Right cardiac atrium (tissue), 5 donors: Measurements from ENCODE around the gene GLI3. TPM values are rescaled to one million over a fixed set of nuclear protein-coding genes. Genes with fewer than 3 reads are reported as not detected.

ENCODE experiments used
- ATAC-seq, 2 donors: fragments of 200-7000 bp; cut with Tn5 transposase; one replicate each; pipeline versions ENCODE4 v1.8.0 to v1.9.1; 2020; ENCODE audit warnings: moderate library complexity in 2 of 2, mild to moderate bottlenecking in 1 of 2
- DNase-seq, 3 donors: peaks; one replicate each; pipeline ENCODE4 v3.0.0-alpha.2; 2020
- H3K27ac ChIP-seq: one replicate; pipeline ENCODE4 v1.5.1; 2013; ENCODE audit warnings: mild to moderate bottlenecking, low read length, control low read depth, moderate library complexity
- H3K27me3 ChIP-seq: one replicate; pipeline ENCODE4 v1.6.1; 2013; ENCODE audit not compliant: control insufficient read depth, insufficient read depth
- H3K4me1 ChIP-seq: one replicate; pipeline ENCODE4 v1.6.1; 2013; ENCODE audit warnings: low read length; ENCODE audit not compliant: control insufficient read depth, insufficient read depth
- H3K4me3 ChIP-seq: one replicate; pipeline ENCODE4 v1.5.1; 2013; ENCODE audit warnings: low read length, control low read depth
- H3K9me3 ChIP-seq: one replicate; pipeline ENCODE4 v1.6.1; 2013; ENCODE audit warnings: low read length; ENCODE audit not compliant: control insufficient read depth
- WGBS: extraction: QIAGEN DNeasy Blood & Tissue Kit; methylation state at CpG from one replicate; pipeline ENCODE4 v1.1.7; 2013; 5-methylcytosine and 5-hydroxymethylcytosine counted together
- intact Hi-C, 4 donors: fragments of 100-400 bp; cut with DNase I; formaldehyde crosslinking; loops; one replicate each; pipeline versions ENCODE4 v1.11.0 to v1.14.0; 2022 to 2023
- polyA plus RNA-seq: library from polyadenylated mRNA; stranded (reverse); fragments of 200-250 nt; gene quantifications from one replicate; pipeline ENCODE4 v1.2.3, GENCODE V29; 2013
- total RNA-seq, 4 donors: library from RNA; stranded (reverse); fragmentation: NEBNext Ultra II Directional; extraction: Animal tissue kit (Norgen Biotek cat#: 25700); gene quantifications; one replicate each; pipeline ENCODE4 v1.2.1, GENCODE V29; 2021
- donor health status: healthy with polysubstance abuse.
- donor health status: DM: no; HTN: yes; CAD: no.
- donor health status: DM: no; HTN: no; CAD: no.
- donor health status: DM: no; HTN: yes; CAD: no; lungs with severe emphysema.
- donor health status: DM: yes; HTN: yes; CAD: no.

GLI3 gene
- total and polyA plus RNA-seq, 5 donors: 0.50 to 3.5 (median 2.5) TPM

GRCh38 chr7:42120191-42120590 is 116.8 kb downstream of the GLI3 start:
- no peak overlapping the region for H3K27ac ChIP-seq
- H3K4me3 ChIP-seq: no peak overlapping the region
- DNase-seq (no peak), ATAC-seq (no peak)
- WGBS: 91% methylated on average over 8 of the region's 8 CpGs
- H3K27me3 ChIP-seq: peaks cover 3% of the 10 kb centered on the region
- no peaks in the 10 kb centered on the region for H3K9me3 ChIP-seq
- intact Hi-C loops: no loop called here
- no peaks in the 10 kb centered on the region for H3K4me1 ChIP-seq

- Histone ChIP-seq H3K9me3 (no peaks in the 10 kb centered on the region), H3K27me3 (peaks cover 3% of the 10 kb centered on the region), H3K4me3 (no peak overlapping the region), H3K27ac (no peak overlapping the region), H3K4me1 (no peaks in the 10 kb centered on the region)
- ATAC-seq: no peak
- intact Hi-C loops: no loop called here
- no peak for DNase-seq
- 88% methylated on average over 4 of the region's 4 CpGs for WGBS
Measured at GRCh38 chr7:42117201-42117600, 119.8 kb downstream of the GLI3 start.

- 60% methylated on average over 2 of the region's 2 CpGs for WGBS
- intact Hi-C loops: no loop called here
- H3K27me3 ChIP-seq: peaks cover 3% of the 10 kb centered on the region
- H3K27ac ChIP-seq: no peak overlapping the region
- DNase-seq (no peak), ATAC-seq (no peak)
- no peaks in the 10 kb centered on the region for H3K9me3 ChIP-seq
- no peak overlapping the region for H3K4me3 ChIP-seq
- H3K4me1 ChIP-seq: peaks cover 2% of the 10 kb centered on the region
Measured at GRCh38 chr7:42115795-42116194, 121.2 kb downstream of the GLI3 start.

- Histone ChIP-seq H3K27me3 (no peaks in the 10 kb centered on the region), H3K27ac (no peak overlapping the region), H3K4me3 (no peak overlapping the region), H3K4me1 (peaks cover 9% of the 10 kb centered on the region), H3K9me3 (no peaks in the 10 kb centered on the region)
- DNase-seq (no peak), ATAC-seq (no peak)
- WGBS: 90% methylated on average over 5 of the region's 5 CpGs
- intact Hi-C loops: no loop called here
Measured at GRCh38 chr7:42110333-42110732, 126.7 kb downstream of the GLI3 start.

GRCh38 chr7:42108803-42109528 is 128.0 kb downstream of the GLI3 start:
- no peak for DNase-seq
- H3K4me1 ChIP-seq: peaks cover 9% of the 10 kb centered on the region
- H3K4me3 ChIP-seq: no peak overlapping the region
- no peaks in the 10 kb centered on the region for H3K9me3 ChIP-seq
- intact Hi-C loops: loop anchor here in 1 of 4 donors (10.0 kb wide), 1 partner anchor 106 kb away; no protein-coding TSS in a partner anchor
- whole genome bisulfite sequencing: 89% methylated on average over 7 of the region's 7 CpGs
- H3K27ac ChIP-seq: no peak overlapping the region
- ATAC-seq: no peak
- H3K27me3 ChIP-seq: no peaks in the 10 kb centered on the region

- ATAC-seq (peak; percentile 72 to 87), DNase-seq (no peak)
- H3K4me1 ChIP-seq: peaks cover 9% of the 10 kb centered on the region
- WGBS: 48% methylated on average over 10 of the region's 10 CpGs
- H3K9me3 ChIP-seq: no peaks in the 10 kb centered on the region
- no peak overlapping the region for H3K4me3 ChIP-seq
- intact Hi-C loops: loop anchor here in 1 of 4 donors (10.0 kb wide), 1 partner anchor 107 kb away; no protein-coding TSS in a partner anchor
- no peaks in the 10 kb centered on the region for H3K27me3 ChIP-seq
- no peak overlapping the region for H3K27ac ChIP-seq
Measured at GRCh38 chr7:42107484-42108240, 129.3 kb downstream of the GLI3 start.

- Histone ChIP-seq H3K9me3 (no peaks in the 10 kb centered on the region), H3K4me1 (peaks cover 9% of the 10 kb centered on the region), H3K27ac (no peak overlapping the region), H3K27me3 (no peaks in the 10 kb centered on the region), H3K4me3 (no peak overlapping the region)
- no peak for DNase-seq
- intact Hi-C loops: loop anchor here in 1 of 4 donors (10.0 kb wide), 1 partner anchor 108 kb away; no protein-coding TSS in a partner anchor
- no peak for ATAC-seq
- WGBS: 77% methylated on average over 3 of the region's 3 CpGs
Measured at GRCh38 chr7:42106562-42106961, 130.4 kb downstream of the GLI3 start.

- no peaks in the 10 kb centered on the region for H3K9me3 ChIP-seq
- 80% methylated on average over 12 of the region's 12 CpGs for WGBS
- no peaks in the 10 kb centered on the region for H3K27me3 ChIP-seq
- peaks cover 7% of the 10 kb centered on the region for H3K4me1 ChIP-seq
- ATAC-seq (peak; percentile 42 to 43), DNase-seq (no peak)
- no peak overlapping the region for H3K4me3 ChIP-seq
- intact Hi-C loops: loop anchor here in 1 of 4 donors (10.0 kb wide), 1 partner anchor 109 kb away; no protein-coding TSS in a partner anchor
- no peak overlapping the region for H3K27ac ChIP-seq
Measured at GRCh38 chr7:42105554-42106358, 131.3 kb downstream of the GLI3 start.

- Histone ChIP-seq H3K27me3 (no peaks in the 10 kb centered on the region), H3K27ac (no peak overlapping the region), H3K9me3 (no peaks in the 10 kb centered on the region), H3K4me3 (no peak overlapping the region), H3K4me1 (peaks cover 7% of the 10 kb centered on the region)
- intact Hi-C loops: loop anchor here in 1 of 4 donors (10.0 kb wide), 1 partner anchor 110 kb away; no protein-coding TSS in a partner anchor
- DNase-seq (no peak), ATAC-seq (no peak)
- 90% methylated on average over 2 of the region's 2 CpGs for WGBS
Measured at GRCh38 chr7:42104694-42105093, 132.3 kb downstream of the GLI3 start.

GRCh38 chr7:42104231-42104630 is 132.8 kb downstream of the GLI3 start:
- no peak for DNase-seq
- Histone ChIP-seq H3K9me3 (no peaks in the 10 kb centered on the region), H3K4me1 (peaks cover 5% of the 10 kb centered on the region), H3K4me3 (no peak overlapping the region), H3K27me3 (no peaks in the 10 kb centered on the region), H3K27ac (no peak overlapping the region)
- no peak for ATAC-seq
- intact Hi-C loops: loop anchor here in 1 of 4 donors (10.0 kb wide), 1 partner anchor 111 kb away; no protein-coding TSS in a partner anchor
- WGBS: 97% methylated on average over 5 of the region's 5 CpGs
